GM18951 (cell line): ENCODE measurements around the gene OR2T5.
"Not testable (repeated sequence)": the region's sequence is repeated elsewhere in the genome, so short reads cannot be mapped to it uniquely, and the experiment has no call there.

Source experiments
- POLR2A ChIP-seq: IDR thresholded peaks from 4 replicates; pipeline ENCODE4 v1.6.1; 2011; ENCODE audit warnings: mild to moderate bottlenecking; ENCODE audit not compliant: insufficient read length, insufficient read depth; ENCODE audit errors: extremely low read depth
- in situ Hi-C: fragments of 300-500 bp; cut with MboI; formaldehyde crosslinking; loops from one replicate; pipeline ENCODE4 v1.12.0; 2022; ENCODE audit warnings: low sequenced_read_pairs, mixed read lengths, inconsistent platforms; ENCODE audit not compliant: unreplicated experiment

OR2T5 gene

GRCh38 chr1:248488289-248488688, at the start of gene OR2T5:
Gene OR2T5, plus strand, starts transcription at chr1:248488589. Its CDS starts 0 bp downstream, at chr1:248488589.
- in situ Hi-C loops: not testable (repeated sequence)

- in situ Hi-C loops: not testable (repeated sequence)
These were observed 49.7 kb upstream of the OR2T5 start for GRCh38 chr1:248438668-248439067.

- in situ Hi-C loops: not testable (repeated sequence)
These were observed 49.1 kb upstream of the OR2T5 start for GRCh38 chr1:248439283-248439682.

GRCh38 chr1:248442500-248443277, 45.7 kb upstream of the OR2T5 start:
- in situ Hi-C loops: loop anchor here (5.0 kb wide), 1 partner anchor 205 kb away; the partner anchor contains the start of gene OR2T35

DNA sequence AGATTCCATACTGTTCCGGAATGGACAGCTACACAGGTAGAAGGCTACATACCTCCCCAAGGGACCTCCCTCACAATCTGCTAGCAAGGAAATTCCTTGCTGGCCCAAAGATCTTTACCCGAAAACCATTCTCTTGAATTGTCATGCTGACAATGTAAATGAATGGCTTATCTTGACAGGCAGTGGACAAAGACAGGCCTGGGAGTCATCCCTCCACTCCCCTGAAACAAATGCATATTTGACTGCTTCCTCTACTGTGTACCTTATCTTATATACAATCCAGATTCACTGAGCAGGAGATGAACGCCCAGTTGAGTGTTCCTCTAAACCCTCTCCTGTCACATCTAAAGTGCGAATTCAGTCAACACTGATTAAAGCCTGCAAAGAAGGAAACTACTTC, 43.8 kb upstream of the OR2T5 start:
- in situ Hi-C loops: loop anchor here (5.0 kb wide), 1 partner anchor 203 kb away; the partner anchor contains the start of gene OR2T35

DNA sequence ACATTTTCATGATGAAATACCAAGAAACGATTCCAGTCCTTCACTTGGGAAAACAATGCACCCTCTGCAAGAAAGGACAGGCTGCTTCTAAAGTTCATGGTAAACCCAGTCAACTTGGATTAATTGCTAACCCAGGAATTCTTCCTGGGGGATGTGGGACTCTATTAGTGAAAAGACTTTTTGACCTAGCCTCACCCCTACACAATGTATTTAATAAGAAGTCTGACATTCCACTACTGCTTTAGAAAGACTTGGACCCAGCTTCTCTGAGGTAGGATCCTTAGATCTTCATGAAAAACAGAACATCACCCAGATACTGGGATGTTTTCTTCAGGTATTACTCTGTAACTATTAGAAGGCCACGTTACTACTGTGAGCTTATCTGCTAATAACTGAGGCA, 43.0 kb upstream of the OR2T5 start, which contains the start of gene OR2T2:
TSS of gene OR2T2 (plus strand) at position 239 of the 400 bp plus-strand sequence. CDS start 7,161 bp downstream, outside the sequence.
- in situ Hi-C loops: not testable (repeated sequence)

DNA sequence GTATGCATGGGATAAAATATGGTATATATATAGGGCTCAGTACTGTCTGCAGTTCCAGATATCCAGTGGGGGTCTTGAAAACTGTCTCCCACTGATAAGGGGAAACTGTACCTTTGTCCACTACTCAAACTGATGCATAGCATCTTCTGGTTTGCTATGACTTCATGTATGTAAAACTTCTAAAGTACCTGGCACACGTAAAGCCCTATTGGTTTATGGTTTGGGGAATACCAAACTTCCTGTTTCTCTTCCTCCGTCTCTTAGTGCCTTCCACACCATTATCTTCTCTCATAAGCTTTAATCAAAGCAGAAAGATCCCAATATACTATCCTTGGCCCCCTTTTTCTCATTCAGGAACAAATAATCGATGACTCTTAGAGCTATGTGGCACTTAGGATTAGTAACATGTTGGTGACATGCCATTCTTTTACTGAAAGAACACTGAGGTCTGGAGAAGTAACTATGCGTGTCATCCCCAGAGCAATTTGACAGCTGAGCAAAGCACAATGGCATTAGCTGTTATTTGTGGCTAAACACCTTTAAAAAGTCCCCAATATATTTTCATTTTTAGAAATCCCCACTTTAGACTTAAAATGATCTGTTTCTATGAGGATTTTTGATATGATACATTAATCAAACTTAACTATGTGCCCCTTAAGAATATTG, 39.8 kb upstream of the OR2T5 start:
- in situ Hi-C loops: not testable (repeated sequence)

DNA sequence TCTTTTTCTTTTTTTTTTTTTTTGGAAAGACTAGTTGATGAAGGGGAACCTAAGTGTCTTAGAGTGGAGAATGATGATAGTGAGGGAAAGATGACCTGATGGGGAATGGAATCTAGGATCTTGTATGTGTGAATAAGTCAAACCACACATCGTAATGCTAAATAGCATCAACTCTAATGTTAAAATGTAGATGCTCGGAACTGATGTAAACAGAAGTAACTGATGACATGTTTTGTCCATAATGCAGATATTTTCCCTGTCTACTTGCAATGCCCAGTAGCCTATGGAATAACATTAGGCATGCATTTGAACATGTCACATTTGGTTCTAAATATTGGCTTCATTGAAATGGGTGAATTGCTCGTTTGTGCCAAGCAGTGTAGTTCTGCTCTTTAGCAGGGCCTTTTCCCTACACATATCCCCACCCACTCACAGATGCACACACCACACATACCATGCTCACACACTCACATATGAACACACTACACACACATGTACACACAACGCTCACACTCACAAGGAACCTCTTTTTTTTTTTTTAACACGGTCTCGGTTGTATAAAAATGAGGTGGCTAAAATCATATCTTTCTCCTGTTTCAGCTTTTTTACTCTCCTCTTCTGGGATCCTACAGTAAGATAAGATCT, 38.4 kb upstream of the OR2T5 start:
- in situ Hi-C loops: not testable (repeated sequence)

- in situ Hi-C loops: not testable (repeated sequence)
These were observed 37.8 kb upstream of the OR2T5 start for GRCh38 chr1:248450466-248451145.

DNA sequence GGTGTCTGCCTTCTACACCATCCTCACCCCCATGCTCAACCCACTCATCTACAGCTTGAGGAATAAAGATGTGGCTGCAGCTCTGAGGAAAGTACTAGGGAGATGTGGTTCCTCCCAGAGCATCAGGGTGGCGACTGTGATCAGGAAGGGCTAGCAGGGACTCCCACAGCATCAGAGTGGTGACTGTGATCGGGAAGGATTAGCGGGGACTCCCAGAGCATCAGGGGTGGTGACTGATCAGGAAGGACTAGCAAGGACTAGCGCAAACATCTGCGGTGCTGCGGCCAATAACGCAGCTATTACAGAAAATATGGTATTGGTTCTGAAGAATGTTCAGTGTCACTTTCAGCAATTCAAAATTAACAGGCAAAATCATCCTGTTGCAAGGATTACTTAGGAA, 34.8 kb upstream of the OR2T5 start:
- in situ Hi-C loops: not testable (repeated sequence)

GRCh38 chr1:248455045-248455444, 33.3 kb upstream of the OR2T5 start:
- in situ Hi-C loops: not testable (repeated sequence)

GRCh38 chr1:248456635-248457034, 31.8 kb upstream of the OR2T5 start:
- in situ Hi-C loops: not testable (repeated sequence)

- in situ Hi-C loops: not testable (repeated sequence)
These were observed 29.3 kb upstream of the OR2T5 start for GRCh38 chr1:248459117-248459516.

GRCh38 chr1:248471154-248471553, 17.2 kb upstream of the OR2T5 start:
- no peak for TF ChIP-seq POLR2A
- in situ Hi-C loops: no loop called here

- in situ Hi-C loops: not testable (repeated sequence)
These were observed 16.3 kb upstream of the OR2T5 start for GRCh38 chr1:248472111-248472510.

GRCh38 chr1:248473051-248473450, 15.3 kb upstream of the OR2T5 start, which contains the start of gene OR2T3:
Gene OR2T3, plus strand, starts transcription at chr1:248473351. Its CDS starts 0 bp downstream, at chr1:248473351.
- in situ Hi-C loops: not testable (repeated sequence)

- in situ Hi-C loops: loop anchor here (5.0 kb wide), 1 partner anchor 92 kb away; no protein-coding TSS in a partner anchor
These were observed 12.7 kb upstream of the OR2T5 start for GRCh38 chr1:248475660-248476059.

DNA sequence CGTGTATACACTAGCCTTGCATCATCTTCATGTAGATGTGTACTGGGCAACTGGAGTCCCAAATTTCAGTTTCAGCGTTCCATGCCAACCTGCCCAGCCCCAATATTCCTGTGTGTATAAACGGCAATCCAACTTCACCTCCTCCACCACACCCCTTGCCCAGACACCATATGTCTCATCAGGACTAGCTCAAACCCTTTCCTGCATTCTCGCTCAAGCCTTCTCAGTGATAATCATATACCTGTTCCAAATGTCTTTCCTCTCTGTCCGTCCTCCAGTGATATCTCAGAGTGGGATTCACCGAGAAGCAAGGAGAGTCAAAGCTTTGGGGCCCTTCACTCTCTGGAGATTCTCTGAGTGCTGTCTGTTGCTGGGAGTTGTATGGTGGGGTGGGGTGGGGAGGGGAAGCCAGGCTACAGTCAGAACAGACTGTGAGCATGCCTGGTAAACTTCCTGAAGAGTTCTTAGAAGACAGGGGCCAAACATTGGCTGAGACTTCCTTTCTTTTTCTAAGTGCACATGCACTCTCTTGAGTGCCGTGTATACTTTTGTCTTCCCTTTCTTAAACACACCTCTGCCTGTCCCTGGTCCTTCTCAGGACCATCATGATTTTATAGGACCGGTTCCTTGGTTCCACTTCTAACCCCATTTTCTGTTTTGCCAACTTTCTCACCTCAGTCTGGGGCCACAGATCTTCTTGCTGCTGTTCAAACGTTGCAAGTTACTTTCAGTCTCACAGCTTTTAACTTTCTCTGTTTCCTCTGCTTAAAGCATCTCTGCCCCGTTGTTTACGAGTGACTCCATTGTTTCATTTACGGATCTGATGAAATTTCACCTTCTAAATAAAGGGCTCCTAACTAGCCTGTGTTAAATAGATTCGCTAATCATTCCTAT, 6.5 kb upstream of the OR2T5 start:
- in situ Hi-C loops: not testable (repeated sequence)

DNA sequence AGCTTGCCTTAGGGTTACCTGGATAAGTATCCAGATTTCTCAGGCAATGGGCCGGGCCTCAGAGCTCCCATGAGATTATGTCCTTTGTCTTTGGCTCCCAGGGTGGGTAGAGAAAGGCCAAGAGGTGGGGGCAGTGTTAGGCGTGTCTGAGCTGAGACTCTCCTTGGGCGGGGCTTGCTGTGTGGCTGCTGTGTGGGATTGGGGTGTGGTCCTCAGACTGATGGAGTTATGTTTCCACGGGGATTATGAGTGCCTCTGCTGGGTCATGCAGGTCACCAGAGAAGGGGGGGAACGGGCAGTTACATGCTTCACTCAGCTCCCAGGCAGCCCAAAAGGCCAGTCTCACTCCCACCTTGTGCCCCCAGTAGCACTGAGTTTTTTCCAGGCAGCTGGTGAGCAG, 8.3 kb downstream of the OR2T5 start:
- in situ Hi-C loops: not testable (repeated sequence)
